Endothelial cell of umbilical vein (primary cell): ENCODE data around the gene HOXA13. TPM values are rescaled to one million over a fixed set of nuclear protein-coding genes. Genes with fewer than 3 reads are reported as not detected.

ENCODE experiments used
- BruUV-seq: library from RNA; stranded (reverse); fragments of 400-500 nt; replicated peaks from 2 replicates; lab custom pipeline; 2021; lab: Mats Ljungman, UMichigan
- CTCF ChIA-PET: fragments of 300-600, 350-600 bp; sonication (Branson Sonifier 250); formaldehyde crosslinking; loops from one replicate; lab custom pipeline; 2021; ENCODE audit warnings: antibody characterized with exemption, inconsistent platforms; lab: Charles Lee
- POLR2A ChIA-PET: fragments of 300-600, 350-600 bp; sonication (Branson Sonifier 250); formaldehyde crosslinking; loops from one replicate; lab custom pipeline; 2021; ENCODE audit warnings: antibody characterized with exemption, inconsistent platforms; lab: Charles Lee
- DNase-seq: peaks from one replicate; pipeline ENCODE4 v3.0.0-alpha.2; 2011; ENCODE audit warnings: low read depth, low spot score
- FAIRE-seq: peaks from 2 replicates; lab custom pipeline; 2011; peaks lifted over from hg19 to GRCh38; lab: Jason Lieb, UNC
- H2AFZ ChIP-seq: 2 replicates; pipeline ENCODE4 v1.6.0; 2012; ENCODE audit warnings: low read depth, low read length, control low read depth, inconsistent platforms
- H3K27ac ChIP-seq: 2 replicates; pipeline ENCODE4 v1.5.1; 2011; ENCODE audit warnings: low read depth, mild to moderate bottlenecking, control low read depth, low read length, moderate library complexity; ENCODE audit not compliant: insufficient read depth
- H3K27me3 ChIP-seq, 2 experiments: 2 replicates each; pipeline versions ENCODE4 v1.6.0 to v1.6.1; 2011; ENCODE audit warnings: low read length in 2 of 2, mixed read lengths in 1 of 2; ENCODE audit not compliant: control insufficient read depth in 2 of 2, insufficient read depth in 2 of 2
- H3K36me3 ChIP-seq, 2 experiments: 2 replicates in 1 of 2; 3 replicates in 1 of 2; pipeline ENCODE4 v1.5.1; 2011; ENCODE audit warnings: low read length in 2 of 2, mild to moderate bottlenecking in 1 of 2, moderate library complexity in 1 of 2; ENCODE audit not compliant: control insufficient read depth in 2 of 2, insufficient read depth in 2 of 2; ENCODE audit errors: extremely low read depth in 1 of 2
- H3K4me1 ChIP-seq: 3 replicates; pipeline ENCODE4 v1.5.1; 2011; ENCODE audit warnings: mild to moderate bottlenecking, low read length; ENCODE audit not compliant: control insufficient read depth, insufficient read depth; ENCODE audit errors: extremely low read depth
- H3K4me2 ChIP-seq: 2 replicates; pipeline ENCODE4 v1.6.1; 2011; ENCODE audit warnings: low read length, control low read depth, mixed read lengths; ENCODE audit not compliant: insufficient read depth
- H3K4me3 ChIP-seq, 3 experiments: fragments of 200-600 bp in 1 of 3; sonication (generic), shearing (Covaris generic) in 1 of 3; replicated peaks in 1 of 3; 2 replicates each; pipeline ENCODE4 v1.5.1; 2011 to 2016; ENCODE audit warnings: control low read depth in 3 of 3, low read length in 3 of 3, mild to moderate bottlenecking in 2 of 3, inconsistent platforms in 1 of 3, low read depth in 1 of 3, moderate library complexity in 1 of 3; ENCODE audit not compliant: insufficient read depth in 1 of 3
- H3K79me2 ChIP-seq: 2 replicates; pipeline ENCODE4 v1.6.0; 2012; ENCODE audit warnings: low read length, inconsistent platforms; ENCODE audit not compliant: control insufficient read depth, insufficient read depth
- H3K9ac ChIP-seq: replicated peaks from 2 replicates; pipeline ENCODE3; 2011; ENCODE audit warnings: low read length, control low read depth; ENCODE audit not compliant: insufficient read depth; ENCODE audit errors: extremely low read depth
- H3K9me1 ChIP-seq: replicated peaks from 3 replicates; pipeline ENCODE4 v1.6.0; 2011; ENCODE audit warnings: mild to moderate bottlenecking, low read length; ENCODE audit not compliant: control insufficient read depth, insufficient read depth; ENCODE audit errors: extremely low read depth
- H3K9me3 ChIP-seq: replicated peaks from 2 replicates; pipeline ENCODE4 v1.5.1; 2012; ENCODE audit warnings: low read length, inconsistent platforms; ENCODE audit not compliant: control insufficient read depth, insufficient read depth
- H4K20me1 ChIP-seq: replicated peaks from 2 replicates; pipeline ENCODE3; 2011; ENCODE audit warnings: mild to moderate bottlenecking, low read length; ENCODE audit not compliant: control insufficient read depth, insufficient read depth; ENCODE audit errors: extremely low read depth
- EZH2 ChIP-seq: IDR thresholded peaks from 2 replicates; pipeline ENCODE4 v1.6.1; 2012; ENCODE audit warnings: borderline replicate concordance, low read depth, mild to moderate bottlenecking, moderate library complexity, low read length, inconsistent platforms; ENCODE audit not compliant: severe bottlenecking
- JUN ChIP-seq: IDR thresholded peaks from 2 replicates; pipeline ENCODE4 v1.6.1; 2011; ENCODE audit warnings: borderline replicate concordance, low read depth; ENCODE audit not compliant: insufficient read length, insufficient read depth
- POLR2A ChIP-seq: IDR thresholded peaks from 2 replicates; pipeline ENCODE4 v1.6.1; 2012; ENCODE audit warnings: low read depth, mild to moderate bottlenecking, control low read depth, low read length
- dilution Hi-C: fragments of 300-500 bp; cut with MboI; formaldehyde crosslinking; loops from one replicate; pipeline ENCODE4 v1.15.0; 2019; ENCODE audit warnings: low sequenced_read_pairs; ENCODE audit not compliant: extremely low pct_ligation_motif_present
- intact Hi-C: fragments of 100-400 bp; cut with micrococcal nuclease; formaldehyde crosslinking; loops from one replicate; pipeline ENCODE4 v1.10.0; 2022
- polyA plus RNA-seq, 4 experiments: library from polyadenylated mRNA; depleted of rRNA in 3 of 4; stranded (reverse) in 3 of 4; unstranded in 1 of 4; fragments of >200 nt; gene quantifications; 2 replicates each; pipeline versions ENCODE4 v1.2.1 to v1.2.3, GENCODE V29; 2011 to 2012; ENCODE audit warnings: missing spikeins in 1 of 4
- total RNA-seq: library from RNA; stranded (reverse); gene quantifications from 2 replicates; pipeline ENCODE4 v1.2.3, GENCODE V29; 2021

HOXA13 gene
- total and polyA plus RNA-seq, 2 donors (not counting 3 experiments of a cell fraction or from before 2014, with no cell fraction given), result 0.22 TPM; not detected in 1

DNA sequence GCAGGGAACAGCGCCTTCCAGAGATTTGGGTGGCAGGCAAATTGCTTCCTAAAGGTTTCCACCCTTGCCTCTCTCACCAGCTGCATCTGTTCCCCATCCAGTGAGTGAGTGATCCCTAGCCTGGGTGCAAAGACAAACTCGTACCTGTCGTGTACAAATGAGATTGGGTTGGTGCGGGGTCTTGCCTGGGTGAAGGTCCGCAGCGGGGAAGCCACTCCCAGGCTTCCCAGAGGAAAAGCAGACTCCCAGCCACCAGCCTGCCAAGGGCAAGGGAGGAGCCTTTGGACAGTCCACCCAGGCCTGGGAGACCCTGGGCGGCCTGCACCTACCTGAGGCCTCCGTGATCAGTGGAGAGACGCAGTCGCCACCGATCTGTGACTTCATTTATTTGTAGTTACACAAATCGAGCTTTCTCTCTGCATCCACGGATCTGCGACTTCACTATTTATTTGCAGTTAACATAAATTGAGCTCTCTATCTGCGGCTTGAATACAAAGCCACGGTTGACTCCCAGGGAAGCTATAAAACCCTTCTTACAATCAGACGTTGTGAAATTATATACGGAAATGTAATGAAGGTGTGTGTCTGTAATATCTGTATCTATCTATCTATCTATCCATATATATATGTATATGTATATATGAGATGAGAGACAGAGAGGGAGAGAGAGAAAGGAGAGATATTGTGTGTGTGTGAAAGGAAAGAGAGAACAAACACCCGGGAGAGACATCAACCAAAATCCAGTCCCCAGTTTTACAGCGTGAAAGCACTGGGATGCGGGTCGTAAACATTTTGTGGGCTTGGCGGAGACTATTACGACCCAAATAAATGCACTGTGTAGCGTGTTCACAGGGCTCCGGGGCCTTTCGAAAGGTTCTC, 40.4 kb downstream of the HOXA13 start:
- BruUV-seq, result no TSS peak
- Histone ChIP-seq H2AFZ (peak overlapping the region; percentile 33), H3K27me3 (no peaks in the 10 kb centered on the region), H4K20me1 (no peaks in the 10 kb centered on the region), H3K79me2 (peaks cover 78% of the 10 kb centered on the region), H3K9me1 (no peaks in the 10 kb centered on the region), H3K27ac (peak overlapping the region; percentile 69), H3K4me2 (peak overlapping the region; percentile 74), H3K4me3 (peak overlapping the region in 2 of 3 experiments; percentile 44 to 63), H3K9ac (peak overlapping the region; percentile 78), H3K9me3 (no peaks in the 10 kb centered on the region), H3K36me3 (peaks cover 3 to 7% of the 10 kb centered on the region in 2 experiments), H3K4me1 (peaks cover 53% of the 10 kb centered on the region)
- peak; percentile 59 for FAIRE-seq
- peak; percentile 74 for DNase-seq
- POLR2A ChIA-PET, result interaction anchor here (0.9 to 1.2 kb wide), 3 partner anchors 9 to 11 kb away, joined by 3 to 4 read pairs (median 3); no protein-coding TSS in a partner anchor
- dilution Hi-C loops (loop anchor here (10.0 to 25.0 kb wide), 3 partner anchors 305 to 972 kb away; no protein-coding TSS in a partner anchor), intact Hi-C loops (loop anchor here (1.0 to 5.0 kb wide), 7 partner anchors 8 to 1767 kb away; partner anchors contain the start of genes CBX3 and HNRNPA2B1)
- CTCF ChIA-PET, result interaction anchor here (0.7 to 4.1 kb wide), 19 partner anchors 9 to 1267 kb away, joined by 3 to 48 read pairs (median 4); partner anchors contain the start of genes HOXA5 and HOXA6
- TF ChIP-seq JUN (no peak), EZH2 (no peak), POLR2A (no peak)
